ENCODE results near the gene CDH13. TPM values are rescaled to one million over a fixed set of nuclear protein-coding genes. Genes with fewer than 3 reads are reported as not detected.

Gene CDH13
- total and polyA plus RNA-seq, 10 of the 15 experiments (the other 5 are each of a cell fraction or from before 2014, with no cell fraction given): under 0.01 to 0.05 TPM; not detected in 8

GRCh38 chr16:82888591-82889001 lies 261.8 kb downstream of the CDH13 start:
- Histone ChIP-seq H3K27me3 (replicated peaks in 1 of 2; ENCODE audit: control insufficient read depth in 2 of 2, insufficient read depth in 2 of 2, low read length in 1 of 2) (no peaks in the 10 kb centered on the region; a peak in 1 of 4 replicates), H3K79me2 (ENCODE audit: control insufficient read depth, insufficient read depth, low read length) (no peaks in the 10 kb centered on the region), H3K27ac (ENCODE audit: control insufficient read depth, insufficient read depth) (no peak overlapping the region), H3K4me2 (ENCODE audit: control insufficient read depth, insufficient read depth) (no peak overlapping the region), H4K20me1 (ENCODE audit: control insufficient read depth, insufficient read depth) (no peaks in the 10 kb centered on the region), H3K36me3 (ENCODE audit: control insufficient read depth in 2 of 2, insufficient read depth in 2 of 2, low read length in 1 of 2) (no peaks in the 10 kb centered on the region), H3K9ac (ENCODE audit: control insufficient read depth, insufficient read depth, low read length) (no peak overlapping the region), H3K4me3 (no peak overlapping the region), H2AFZ (ENCODE audit: control insufficient read depth, low read depth, low read length) (no peak overlapping the region), H3K9me3 (replicated peaks; ENCODE audit: control insufficient read depth, insufficient read depth, low read length) (no peaks in the 10 kb centered on the region), H3K4me1 (ENCODE audit: control insufficient read depth, insufficient read depth, low read length) (no peaks in the 10 kb centered on the region)
- RAD21 ChIA-PET (ENCODE audit: unreplicated experiment): no interaction called here
- in situ Hi-C loops (cut with MboI) (no loop called here), intact Hi-C loops (cut with micrococcal nuclease; ENCODE audit: unreplicated experiment) (no loop called here)
- 32% methylated on average over 4 of the region's 4 CpGs for WGBS (ENCODE audit: insufficient coverage, insufficient replicate concordance, low lambda C conversion rate, missing lambda C conversion rate)
- DNase-seq (ENCODE audit: low read depth, low spot score) (no peak), ATAC-seq (no peak), FAIRE-seq (no peak)
- SMC1A ChIA-PET (ENCODE audit: uncharacterized antibody, unreplicated experiment): no interaction called here
- no TSS peak for BruUV-seq (replicated peaks)
- CTCF ChIA-PET: no interaction called here
- POLR2A ChIA-PET: no interaction called here
- TF ChIP-seq SMARCA5 (IDR thresholded peaks at IDR 0.05) (no peak), SUZ12 (IDR thresholded peaks at IDR 0.05; ENCODE audit: unreplicated experiment) (no peak)

GRCh38 chr16:82891424-82891823 lies 264.7 kb downstream of the CDH13 start:
- no peak for TF ChIP-seq SRF (IDR thresholded peaks at IDR 0.05; ENCODE audit: low read depth in 2 of 2, low read length in 2 of 2)
- no peak for TF ChIP-seq ZNF622 (IDR thresholded peaks at IDR 0.05)
- no peak for TF ChIP-seq SKIL (IDR thresholded peaks at IDR 0.05; ENCODE audit: low read depth, poor library complexity, severe bottlenecking)
- no peak for TF ChIP-seq ZBTB33 (IDR thresholded peaks at IDR 0.05)
- RAD21 ChIA-PET (ENCODE audit: unreplicated experiment): no interaction called here
- POLR2A ChIA-PET: no interaction called here
- CTCF ChIA-PET: no interaction called here
- SMC1A ChIA-PET (ENCODE audit: uncharacterized antibody, unreplicated experiment): no interaction called here
- no peaks in the 10 kb centered on the region for H4K20me1 ChIP-seq (ENCODE audit: control insufficient read depth, insufficient read depth)
- no peaks in the 10 kb centered on the region for H3K79me2 ChIP-seq (ENCODE audit: control insufficient read depth, insufficient read depth, low read length)
- no TSS peak for BruUV-seq (replicated peaks)
- H3K4me2 ChIP-seq (ENCODE audit: control insufficient read depth, insufficient read depth): no peak overlapping the region
- H2AFZ ChIP-seq (ENCODE audit: control insufficient read depth, low read depth, low read length): no peak overlapping the region
- ATAC-seq (no peak), FAIRE-seq (no peak), DNase-seq (ENCODE audit: low read depth, low spot score) (no peak)
- H3K27ac ChIP-seq (ENCODE audit: control insufficient read depth, insufficient read depth): no peak overlapping the region
- H3K9me3 ChIP-seq (replicated peaks; ENCODE audit: control insufficient read depth, insufficient read depth, low read length): no peaks in the 10 kb centered on the region
- no peaks in the 10 kb centered on the region; a peak in 1 of 4 replicates for H3K27me3 ChIP-seq (replicated peaks in 1 of 2; ENCODE audit: control insufficient read depth in 2 of 2, insufficient read depth in 2 of 2, low read length in 1 of 2)
- 15% methylated on average over 3 of the region's 3 CpGs for WGBS (ENCODE audit: insufficient coverage, insufficient replicate concordance, low lambda C conversion rate, missing lambda C conversion rate)
- H3K9ac ChIP-seq (ENCODE audit: control insufficient read depth, insufficient read depth, low read length): no peak overlapping the region
- no peak overlapping the region for H3K4me3 ChIP-seq
- no peaks in the 10 kb centered on the region for H3K4me1 ChIP-seq (ENCODE audit: control insufficient read depth, insufficient read depth, low read length)
- H3K36me3 ChIP-seq (ENCODE audit: control insufficient read depth in 2 of 2, insufficient read depth in 2 of 2, low read length in 1 of 2): no peaks in the 10 kb centered on the region
- intact Hi-C loops (cut with micrococcal nuclease; ENCODE audit: unreplicated experiment): no loop called here
- in situ Hi-C loops (cut with MboI): no loop called here
